Mesothelial cell of epicardium (in vitro differentiated cells): ENCODE measurements around the gene PEX1. TPM values are rescaled to one million over a fixed set of nuclear protein-coding genes. Genes with fewer than 3 reads are reported as not detected.

Source experiments
- DNase-seq, 2 experiments: peaks; one replicate each; pipeline ENCODE4 v3.0.0; 2021; ENCODE audit warnings: low spot score in 2 of 2; ENCODE audit not compliant: unreplicated experiment in 2 of 2
- H3K27ac Mint-ChIP-seq: 2 replicates; pipeline ENCODE4 v1.8.0; 2021; ENCODE audit warnings: mixed read lengths
- H3K27me3 Mint-ChIP-seq: 2 replicates; pipeline ENCODE4 v1.8.0; 2021; ENCODE audit warnings: low read depth, mixed read lengths
- H3K36me3 Mint-ChIP-seq: 2 replicates; pipeline ENCODE4 v1.8.0; 2021; ENCODE audit warnings: mixed read lengths
- H3K4me1 Mint-ChIP-seq: 2 replicates; pipeline ENCODE4 v1.8.0; 2021; ENCODE audit warnings: mixed read lengths
- H3K4me3 Mint-ChIP-seq: 2 replicates; pipeline ENCODE4 v1.8.0; 2021; ENCODE audit warnings: mild to moderate bottlenecking, moderate library complexity, mixed read lengths
- H3K9me3 Mint-ChIP-seq: 2 replicates; pipeline ENCODE4 v1.8.0; 2021; ENCODE audit warnings: mixed read lengths
- CTCF ChIP-seq: fragments of 200-600 bp; sonication (generic); IDR thresholded peaks from one replicate; pipeline ENCODE4 v1.5.0; 2021; ENCODE audit warnings: antibody characterized with exemption; ENCODE audit not compliant: unreplicated experiment
- total RNA-seq: library from RNA; stranded (reverse); gene quantifications from 3 replicates; pipeline ENCODE4 v1.2.1, GENCODE V29; 2021

PEX1 gene
- total RNA-seq, 1 donor from 2014 or later: 22.9 TPM

- no peak for TF ChIP-seq CTCF
- DNase-seq: no peak
- H3K27ac Mint-ChIP-seq: no peak overlapping the region
- H3K4me1 Mint-ChIP-seq: peaks cover 13% of the 10 kb centered on the region
- H3K36me3 Mint-ChIP-seq: peaks cover 6% of the 10 kb centered on the region
- no peak overlapping the region for H3K4me3 Mint-ChIP-seq
- H3K27me3 Mint-ChIP-seq: no peaks in the 10 kb centered on the region
- H3K9me3 Mint-ChIP-seq: no peaks in the 10 kb centered on the region
Observed at GRCh38 chr7:92460109-92460508, 68.2 kb downstream of the PEX1 start.

DNA sequence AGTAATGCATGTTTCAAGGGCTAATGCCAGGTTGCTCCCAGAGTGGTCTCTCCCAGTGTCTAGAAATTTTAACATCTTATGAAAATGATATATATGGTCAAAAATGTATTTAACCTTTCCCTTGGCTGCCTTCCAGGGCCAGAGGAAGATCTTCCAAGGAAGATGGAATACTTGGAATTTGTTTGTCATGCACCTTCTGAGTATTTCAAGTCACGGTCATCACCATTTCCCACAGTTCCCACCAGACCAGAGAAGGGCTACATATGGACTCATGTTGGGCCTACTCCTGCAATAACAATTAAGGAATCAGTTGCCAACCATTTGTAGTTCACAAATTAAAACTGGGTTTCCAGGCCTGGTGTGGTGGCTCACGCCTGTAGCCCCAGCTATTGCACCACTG lies 72.1 kb downstream of the PEX1 start:
- no peaks in the 10 kb centered on the region for H3K4me1 Mint-ChIP-seq
- H3K27me3 Mint-ChIP-seq: no peaks in the 10 kb centered on the region
- no peak for TF ChIP-seq CTCF
- H3K9me3 Mint-ChIP-seq: no peaks in the 10 kb centered on the region
- peaks cover 20% of the 10 kb centered on the region for H3K36me3 Mint-ChIP-seq
- no peak overlapping the region for H3K4me3 Mint-ChIP-seq
- no peak for DNase-seq
- no peak overlapping the region for H3K27ac Mint-ChIP-seq

DNA sequence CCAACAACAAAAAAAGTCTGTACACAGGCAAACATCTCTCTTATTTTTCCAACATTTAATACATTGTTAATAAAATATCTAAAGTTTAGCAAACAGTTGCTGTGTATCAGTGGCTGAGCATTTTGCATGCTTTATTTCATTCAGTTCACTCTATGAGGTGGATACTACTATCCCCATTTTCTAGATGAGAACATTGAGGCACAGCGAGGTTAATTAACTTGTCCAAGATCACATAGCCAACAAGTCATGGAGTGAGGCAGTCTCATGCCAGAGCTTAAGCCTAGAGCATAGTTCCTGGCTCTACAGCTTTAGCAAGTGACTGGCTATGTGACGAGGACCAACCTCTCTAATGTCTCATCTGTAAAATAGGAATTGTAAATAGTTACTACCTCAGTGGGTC lies 76.7 kb downstream of the PEX1 start:
- Mint-ChIP-seq H3K27ac (no peak overlapping the region), H3K36me3 (peaks cover 25% of the 10 kb centered on the region)

GRCh38 chr7:92448205-92448747 lies 80.0 kb downstream of the PEX1 start:
- no peak for TF ChIP-seq CTCF
- H3K4me1 Mint-ChIP-seq: peaks cover 11% of the 10 kb centered on the region
- H3K27ac Mint-ChIP-seq: peak overlapping the region; percentile 90
- no peaks in the 10 kb centered on the region for H3K27me3 Mint-ChIP-seq
- peak in 1 of 2 experiments; percentile 26 for DNase-seq
- no peaks in the 10 kb centered on the region for H3K9me3 Mint-ChIP-seq
- peak overlapping the region; percentile 77 for H3K4me3 Mint-ChIP-seq
- peaks cover 9% of the 10 kb centered on the region for H3K36me3 Mint-ChIP-seq

More for the DNA sequence above, 76.7 kb downstream of the PEX1 start:
- Mint-ChIP-seq H3K4me1 (peaks cover 11% of the 10 kb centered on the region), H3K27me3 (no peaks in the 10 kb centered on the region), H3K9me3 (no peaks in the 10 kb centered on the region), H3K4me3 (no peak overlapping the region)
- DNase-seq: no peak
- no peak for TF ChIP-seq CTCF

DNA sequence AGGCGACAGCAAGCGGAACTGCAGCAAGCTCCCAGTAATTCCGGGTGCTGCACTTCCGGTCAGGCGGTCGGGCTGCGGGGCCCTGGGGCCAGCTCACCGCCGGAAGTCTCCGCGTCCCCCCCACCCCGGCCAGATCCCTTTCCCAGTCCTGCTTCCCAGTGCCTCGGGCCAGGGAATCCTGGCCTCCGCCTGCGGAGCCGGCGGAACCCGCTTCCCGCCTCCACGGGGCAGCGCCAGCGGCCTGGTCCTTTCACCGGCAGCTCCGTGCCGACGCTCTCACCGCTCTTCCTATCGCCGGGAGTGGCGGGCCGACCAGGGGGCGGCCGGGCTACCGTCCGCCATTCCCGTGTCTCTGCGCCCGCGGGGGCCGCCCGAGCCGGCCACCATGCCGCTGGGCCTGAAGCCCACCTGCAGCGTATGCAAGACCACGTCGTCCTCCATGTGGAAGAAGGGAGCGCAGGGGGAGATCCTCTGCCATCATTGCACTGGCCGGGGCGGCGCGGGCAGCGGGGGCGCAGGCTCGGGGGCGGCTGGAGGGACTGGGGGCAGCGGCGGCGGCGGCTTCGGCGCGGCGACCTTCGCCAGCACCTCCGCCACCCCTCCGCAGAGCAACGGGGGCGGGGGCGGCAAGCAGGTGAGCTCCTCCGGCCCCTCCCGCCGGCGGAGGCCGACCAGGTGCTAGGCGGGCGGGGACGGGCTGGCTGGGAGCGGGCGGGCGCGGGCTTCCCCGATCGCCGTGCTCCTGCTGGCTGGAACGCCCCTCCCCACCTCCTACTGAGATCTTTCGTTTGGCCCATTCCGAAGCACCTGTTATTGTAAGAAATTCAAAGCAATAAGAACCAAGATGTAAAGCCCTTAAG lies 80.7 kb downstream of the PEX1 start, which contains the start of gene GATAD1:
TSS of gene GATAD1 (plus strand) at position 138 of the 860 bp plus-strand sequence. CDS start at position 386, 248 bp downstream.
- H3K4me3 Mint-ChIP-seq: peak within 1 kb of the TSS; percentile 77
- peak; percentile 75 to 87 for DNase-seq
- peaks cover 11% of the 10 kb centered on the region for H3K4me1 Mint-ChIP-seq
- H3K9me3 Mint-ChIP-seq: peaks cover 4% of the 10 kb centered on the region
- peaks cover 7% of the 10 kb centered on the region for H3K36me3 Mint-ChIP-seq
- H3K27ac Mint-ChIP-seq: peak within 1 kb of the TSS; percentile 90
- TF ChIP-seq CTCF: peak; percentile 52
- no peaks in the 10 kb centered on the region for H3K27me3 Mint-ChIP-seq
